Uterus (tissue), 4 donors: Measurements from ENCODE around the gene OAT. TPM values are rescaled to one million over a fixed set of nuclear protein-coding genes. Genes with fewer than 3 reads are reported as not detected.

Source experiments
- DNase-seq, 2 donors: peaks; one replicate each; pipeline ENCODE4 v3.0.0-alpha.2; 2019 to 2020
- H3K27ac ChIP-seq, 2 donors: fragments of 200-600 bp; sonication (generic); 1 replicate in 1 of 2; 2 replicates in 1 of 2; pipeline ENCODE4 v1.5.1; 2016 to 2018
- H3K27me3 ChIP-seq, 2 donors: fragments of 200-600 bp; sonication (generic); one replicate each; pipeline ENCODE4 v1.5.1; 2018 to 2019; ENCODE audit warnings: control low read depth in 1 of 2
- H3K36me3 ChIP-seq, 2 donors: fragments of 200-600 bp; sonication (generic); one replicate each; pipeline ENCODE4 v1.5.1; 2019; ENCODE audit warnings: control low read depth in 1 of 2
- H3K4me1 ChIP-seq, 2 donors: fragments of 200-600 bp; sonication (generic); one replicate each; pipeline ENCODE4 v1.5.1; 2018 to 2019; ENCODE audit warnings: control low read depth in 1 of 2
- H3K4me3 ChIP-seq, 2 donors: fragments of 200-600 bp; sonication (generic); 1 replicate in 1 of 2; 2 replicates in 1 of 2; pipeline ENCODE4 v1.5.1; 2018 to 2019; ENCODE audit warnings: mild to moderate bottlenecking in 1 of 2
- H3K9me3 ChIP-seq, 2 donors: fragments of 200-600 bp; sonication (generic); one replicate each; pipeline ENCODE4 v1.5.1; 2019; ENCODE audit warnings: control low read depth in 1 of 2
- CTCF ChIP-seq, 4 experiments: fragments of 200-600 bp in 2 of 4; fragments of 450-650 bp in 2 of 4; sonication (generic) in 2 of 4; IDR thresholded peaks; one replicate each; pipeline ENCODE4 v1.5.1; 2016 to 2019; ENCODE audit warnings: antibody characterized with exemption in 4 of 4, mild to moderate bottlenecking in 2 of 4, moderate library complexity in 1 of 4
- POLR2A ChIP-seq, 2 donors: fragments of 450-650 bp; IDR thresholded peaks; one replicate each; pipeline ENCODE4 v1.6.1; 2016; ENCODE audit warnings: antibody characterized with exemption in 2 of 2, mild to moderate bottlenecking in 1 of 2, moderate library complexity in 1 of 2
- intact Hi-C: fragments of 100-400 bp; cut with DNase I; formaldehyde crosslinking; loops from one replicate; pipeline ENCODE4 v1.15.1; 2023; ENCODE audit warnings: low total_unique reads
- total RNA-seq, 4 donors: library from RNA; depleted of rRNA in 3 of 4; stranded (reverse); fragments of >200 nt in 3 of 4; gene quantifications; one replicate each; pipeline versions ENCODE4 v1.1.0 to v1.2.4, GENCODE V29; 2014 to 2023
- donor health status: DM: yes; HTN: yes; CAD: no.

Gene OAT
- total RNA-seq, 4 donors from 2014 or later, result 75.3 to 175 (median 97.6) TPM

- Histone ChIP-seq H3K27me3 (no peaks in the 10 kb centered on the region), H3K27ac (no peak overlapping the region), H3K4me3 (no peak overlapping the region), H3K4me1 (peaks cover 0 to 4% of the 10 kb centered on the region in 2 donors), H3K9me3 (no peaks in the 10 kb centered on the region), H3K36me3 (no peaks in the 10 kb centered on the region)
- no peak for TF ChIP-seq POLR2A (IDR thresholded peaks at IDR 0.05)
- TF ChIP-seq CTCF (IDR thresholded peaks at IDR 0.05), result no peak
- intact Hi-C loops, result no loop called here
- DNase-seq, result no peak
Measured at GRCh38 chr10:124387078-124387874, 31.4 kb downstream of the OAT start.

- H3K36me3 ChIP-seq, result no peaks in the 10 kb centered on the region
- H3K9me3 ChIP-seq, result no peaks in the 10 kb centered on the region
- no peak overlapping the region for H3K27ac ChIP-seq
- no peak for TF ChIP-seq CTCF (IDR thresholded peaks at IDR 0.05)
- TF ChIP-seq POLR2A (IDR thresholded peaks at IDR 0.05), result no peak
- no peak for DNase-seq
- H3K4me3 ChIP-seq, result no peak overlapping the region
- intact Hi-C loops, result no loop called here
- H3K4me1 ChIP-seq, result peaks cover 0 to 4% of the 10 kb centered on the region in 2 donors
- no peaks in the 10 kb centered on the region for H3K27me3 ChIP-seq
Measured at GRCh38 chr10:124386186-124387077, 32.3 kb downstream of the OAT start.

DNA sequence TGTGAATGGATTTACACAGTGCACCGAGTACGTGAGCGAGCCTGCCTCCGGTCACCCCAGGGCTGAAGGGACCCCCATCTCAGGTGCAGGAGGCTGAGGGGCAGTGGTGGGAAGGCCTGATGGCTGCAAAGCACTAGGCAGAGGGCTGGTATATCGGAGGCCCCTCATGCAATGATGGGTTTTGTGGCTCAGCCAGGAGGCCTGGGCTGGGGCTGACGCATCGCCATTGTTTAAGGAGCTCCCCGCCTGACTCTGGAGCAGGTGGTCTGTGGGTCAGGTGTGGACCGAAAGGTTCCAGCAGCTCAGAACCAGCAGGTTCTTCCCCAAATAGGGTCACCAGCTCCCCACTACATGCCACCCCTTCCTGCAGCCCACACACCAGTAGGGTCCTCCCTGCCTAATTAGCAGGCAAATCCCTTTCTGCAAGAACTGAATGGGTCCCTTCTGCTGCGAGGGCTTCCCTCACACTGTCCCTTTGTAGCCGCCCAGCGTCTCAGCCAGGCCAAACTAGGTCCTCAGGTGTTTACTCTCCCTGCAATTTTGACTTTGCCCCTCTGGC, 33.0 kb downstream of the OAT start:
- H3K4me1 ChIP-seq, result peaks cover 0 to 4% of the 10 kb centered on the region in 2 donors
- DNase-seq, result no peak
- intact Hi-C loops, result no loop called here

DNA sequence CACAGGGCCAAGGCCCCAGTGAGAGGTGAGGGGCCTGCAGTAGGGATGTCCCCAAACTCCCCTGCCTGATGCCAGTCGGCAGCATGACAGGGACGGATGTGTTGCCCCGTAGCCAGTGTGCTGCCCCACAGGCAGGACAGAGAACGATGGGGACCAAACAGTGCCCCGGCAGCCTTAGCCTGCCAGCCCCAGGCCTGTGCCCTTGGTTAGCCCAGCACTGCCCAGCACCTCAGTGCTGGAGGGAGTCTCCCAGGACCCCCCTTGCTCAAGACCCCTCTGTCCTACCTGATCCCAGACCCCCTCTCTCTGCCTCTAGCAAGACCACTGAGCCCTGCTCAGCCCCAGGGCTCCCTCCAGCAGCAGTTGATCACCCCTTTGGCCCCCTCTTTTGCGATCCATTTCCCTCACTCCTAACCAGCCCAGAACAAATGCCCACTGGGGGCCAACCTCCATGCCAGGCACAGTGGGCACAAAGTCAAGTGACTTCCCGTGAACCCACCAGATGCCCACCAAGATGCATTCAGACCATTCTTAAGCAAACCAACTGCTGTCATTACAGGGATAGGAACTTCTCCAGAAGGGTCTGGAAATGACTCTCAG, 34.0 kb downstream of the OAT start:
- no peaks in the 10 kb centered on the region for H3K27me3 ChIP-seq
- TF ChIP-seq POLR2A (IDR thresholded peaks at IDR 0.05), result no peak
- TF ChIP-seq CTCF (IDR thresholded peaks at IDR 0.05), result no peak
- H3K9me3 ChIP-seq, result no peaks in the 10 kb centered on the region
- intact Hi-C loops, result no loop called here
- no peaks in the 10 kb centered on the region for H3K36me3 ChIP-seq
- no peak overlapping the region for H3K27ac ChIP-seq
- H3K4me1 ChIP-seq, result peaks cover 0 to 4% of the 10 kb centered on the region in 2 donors
- no peak overlapping the region for H3K4me3 ChIP-seq
- no peak for DNase-seq

More for the DNA sequence above, 33.0 kb downstream of the OAT start:
- Histone ChIP-seq H3K36me3 (no peaks in the 10 kb centered on the region), H3K27ac (no peak overlapping the region), H3K27me3 (no peaks in the 10 kb centered on the region), H3K9me3 (no peaks in the 10 kb centered on the region), H3K4me3 (no peak overlapping the region)
- TF ChIP-seq CTCF (IDR thresholded peaks at IDR 0.05) (no peak), POLR2A (IDR thresholded peaks at IDR 0.05) (no peak)
